HG03439 (cell line): ENCODE data around the gene CAMK2G.
"Not testable (repeated sequence)": the region's sequence is repeated elsewhere in the genome, so short reads cannot be mapped to it uniquely, and the experiment has no call there.

Experiments used
- ATAC-seq: cut with Tn5 transposase; IDR thresholded peaks from one replicate; pipeline ENCODE4 v1.9.1; 2021; ENCODE audit warnings: mild to moderate bottlenecking, moderate library complexity; ENCODE audit not compliant: unreplicated experiment

Gene CAMK2G

GRCh38 chr10:73905256-73906020, 31.1 kb upstream of the CAMK2G start:
- ATAC-seq: no peak

DNA sequence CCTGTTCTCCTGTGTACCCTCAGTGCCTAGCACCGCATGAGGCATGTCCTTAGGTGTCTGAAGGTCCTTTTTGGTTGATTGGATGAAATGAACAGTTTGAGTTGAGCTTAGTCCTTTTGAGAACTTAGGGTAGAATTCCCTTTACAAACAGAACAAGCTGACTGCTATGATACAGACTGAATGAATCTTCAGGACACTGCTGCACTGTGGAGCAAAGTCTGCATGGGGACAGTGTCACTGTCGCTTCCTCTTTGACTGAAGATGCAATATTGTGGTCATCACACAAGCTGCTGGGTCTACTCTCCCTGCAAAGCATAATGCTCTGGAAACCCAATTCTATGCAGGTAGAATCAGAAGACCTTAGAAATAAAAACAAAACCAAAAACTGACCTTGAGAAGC, 28.0 kb upstream of the CAMK2G start:
- ATAC-seq: no peak

DNA sequence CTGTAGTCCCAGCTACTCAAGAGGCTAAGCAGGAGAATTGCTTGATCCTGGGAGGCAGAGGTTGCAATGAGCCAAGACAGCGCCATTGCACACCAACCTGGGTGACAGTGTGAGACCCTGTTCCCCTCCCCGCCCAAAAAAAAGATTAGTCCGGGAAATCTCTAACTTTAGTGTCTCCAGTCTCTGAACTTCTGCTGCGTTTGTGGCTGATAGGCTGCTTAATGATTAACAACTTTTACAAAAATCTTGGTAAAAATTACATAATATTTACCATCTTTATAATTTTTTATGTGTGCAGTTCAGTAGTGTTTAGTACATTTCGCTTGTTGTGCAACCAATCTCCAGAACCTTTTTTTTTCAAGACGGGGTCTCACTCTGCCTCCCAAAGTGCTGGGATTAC, 26.9 kb upstream of the CAMK2G start:
- no peak for ATAC-seq

DNA sequence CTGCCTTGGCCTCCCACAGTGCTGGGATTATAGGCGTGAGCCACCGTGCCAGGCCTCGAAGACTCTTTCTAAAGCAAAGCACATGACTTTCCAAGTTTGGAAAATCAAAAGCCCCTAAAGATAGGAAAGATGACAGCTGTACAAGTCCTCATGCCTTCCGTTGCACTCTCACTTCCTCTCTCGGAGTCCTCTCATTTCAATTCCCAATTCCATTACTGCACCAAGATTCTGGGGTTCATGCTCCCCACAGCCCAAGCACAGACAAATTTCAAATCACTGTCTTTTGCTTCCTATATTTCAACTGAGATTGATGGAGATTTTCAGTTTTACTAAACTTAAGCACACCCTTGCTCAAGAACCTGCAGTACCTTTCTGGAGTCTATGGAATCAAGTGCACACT, 25.7 kb upstream of the CAMK2G start:
- no peak for ATAC-seq

- no peak for ATAC-seq
Observed at GRCh38 chr10:73899423-73899822, 25.1 kb upstream of the CAMK2G start.

GRCh38 chr10:73898730-73899410, 24.5 kb upstream of the CAMK2G start:
- no peak for ATAC-seq

- no peak for ATAC-seq
Observed at GRCh38 chr10:73897693-73898092, 23.3 kb upstream of the CAMK2G start.

DNA sequence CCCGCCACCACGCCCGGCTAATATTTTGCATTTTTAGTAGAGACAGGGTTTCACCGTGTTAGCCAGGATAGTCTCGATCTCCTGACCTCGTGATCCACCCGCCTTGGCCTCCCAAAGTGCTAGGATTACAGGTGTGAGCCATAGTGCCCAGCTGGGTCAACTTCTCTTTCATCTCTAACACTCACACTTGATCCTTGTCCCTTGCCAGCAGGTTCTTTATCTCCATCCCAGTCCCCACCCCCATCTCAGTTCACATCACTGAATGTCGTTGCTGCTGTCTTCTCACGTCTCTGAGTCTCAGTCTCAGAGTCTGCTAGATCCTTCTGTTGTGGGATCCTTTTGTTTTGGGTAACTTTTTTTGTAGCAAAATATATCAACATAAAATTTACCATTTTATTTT, 21.0 kb upstream of the CAMK2G start:
- ATAC-seq: not testable (repeated sequence)

DNA sequence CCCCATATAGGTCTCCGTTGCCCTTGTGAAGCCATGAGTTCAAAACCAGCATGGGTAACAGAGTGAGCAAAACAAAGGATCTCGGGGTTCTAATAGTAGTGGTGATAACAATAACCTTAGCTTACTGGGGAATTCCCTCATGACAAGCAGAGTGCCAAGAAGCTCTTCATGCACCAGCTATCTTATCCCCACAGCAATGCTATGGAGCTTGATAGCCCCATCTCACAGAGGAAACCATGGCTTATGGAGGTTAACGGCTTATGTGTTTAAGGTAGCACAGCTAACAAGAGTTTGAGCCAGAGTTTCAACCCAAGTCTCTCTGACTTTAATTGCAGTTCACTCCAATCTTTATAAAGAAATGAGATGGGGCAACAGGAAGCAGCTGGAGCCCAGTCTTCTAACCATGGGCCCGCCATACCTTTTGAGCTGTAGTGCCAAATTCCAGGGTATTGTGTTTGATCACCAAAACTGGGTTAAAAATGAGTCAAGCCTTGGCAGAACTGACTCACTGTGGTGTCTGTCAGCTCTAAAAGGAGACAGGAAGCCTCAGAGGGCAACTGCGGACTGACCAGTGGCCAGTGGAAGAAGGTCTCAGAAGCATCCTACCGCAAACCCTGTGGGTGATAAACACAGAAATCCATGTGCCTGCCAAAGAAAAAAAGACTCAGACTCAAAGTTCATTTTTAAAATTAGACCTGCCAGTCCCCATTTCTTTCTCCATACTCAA, 20.1 kb upstream of the CAMK2G start:
- no peak for ATAC-seq

DNA sequence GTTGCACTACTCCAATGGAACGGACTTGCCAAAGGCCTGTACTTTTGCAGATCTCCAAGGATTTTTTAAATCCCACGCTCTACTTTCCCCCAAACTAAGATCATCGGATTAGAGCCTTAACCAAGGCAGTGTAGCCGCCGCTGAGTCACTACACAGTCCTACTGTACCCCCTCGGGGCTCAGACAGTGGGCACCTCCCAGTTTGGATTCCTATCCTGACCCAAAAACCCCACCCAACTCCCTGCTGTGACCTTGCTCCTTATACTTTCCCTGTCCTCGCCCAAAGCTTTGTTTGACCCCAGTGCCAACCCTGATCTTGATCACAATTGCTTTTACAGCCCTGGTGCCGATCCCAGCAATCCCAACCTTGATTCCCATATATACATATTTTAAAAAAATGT, 19.1 kb upstream of the CAMK2G start:
- ATAC-seq: no peak

- no peak for ATAC-seq
Observed at GRCh38 chr10:73892310-73893030, 18.1 kb upstream of the CAMK2G start.

GRCh38 chr10:73891540-73891939, 17.2 kb upstream of the CAMK2G start:
- no peak for ATAC-seq

DNA sequence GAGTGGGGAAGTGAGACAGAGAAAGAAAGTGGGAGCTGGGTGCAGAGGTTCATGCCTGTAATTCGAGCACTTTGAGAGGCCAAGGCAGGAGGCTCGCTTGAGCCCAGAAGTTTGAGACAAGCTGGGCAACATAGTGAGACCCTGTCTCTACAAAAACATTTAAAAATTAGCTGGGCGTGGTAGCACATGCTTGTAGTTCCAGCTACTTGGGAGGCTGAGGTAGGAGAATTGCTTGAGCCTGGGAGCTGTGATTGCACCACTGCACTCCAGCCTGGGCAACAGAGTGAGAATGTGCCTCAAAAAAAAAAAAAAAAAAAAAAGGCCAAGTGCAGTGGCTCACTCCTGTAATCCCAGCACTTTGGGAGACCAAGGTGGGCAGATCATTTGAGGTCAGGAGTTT, 16.5 kb upstream of the CAMK2G start:
- not testable (repeated sequence) for ATAC-seq

- no peak for ATAC-seq
Observed at GRCh38 chr10:73890261-73890660, 15.9 kb upstream of the CAMK2G start.

- ATAC-seq: not testable (repeated sequence)
Observed at GRCh38 chr10:73889416-73889815, 15.1 kb upstream of the CAMK2G start.

- no peak for ATAC-seq
Observed at GRCh38 chr10:73889014-73889413, 14.7 kb upstream of the CAMK2G start.

DNA sequence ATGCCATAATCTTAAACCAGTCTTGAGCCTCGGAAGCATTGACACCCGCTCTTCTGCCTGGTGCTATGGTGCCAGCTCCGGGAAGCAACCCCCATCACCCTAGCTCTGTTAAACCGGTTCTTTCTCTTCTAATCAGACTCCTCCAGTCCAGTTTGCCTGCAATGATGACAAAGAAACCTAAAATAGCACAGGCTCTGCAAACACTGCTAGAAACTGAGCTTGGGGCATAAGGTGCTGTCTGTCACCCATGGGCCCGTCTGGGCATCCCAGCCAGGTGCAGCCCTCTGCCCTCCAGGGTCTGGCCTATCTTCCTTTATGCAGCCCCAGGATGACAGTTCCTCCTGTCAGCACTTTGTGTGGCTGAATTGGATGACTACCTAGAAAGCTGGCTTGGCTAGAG, 14.2 kb upstream of the CAMK2G start:
- ATAC-seq: no peak

DNA sequence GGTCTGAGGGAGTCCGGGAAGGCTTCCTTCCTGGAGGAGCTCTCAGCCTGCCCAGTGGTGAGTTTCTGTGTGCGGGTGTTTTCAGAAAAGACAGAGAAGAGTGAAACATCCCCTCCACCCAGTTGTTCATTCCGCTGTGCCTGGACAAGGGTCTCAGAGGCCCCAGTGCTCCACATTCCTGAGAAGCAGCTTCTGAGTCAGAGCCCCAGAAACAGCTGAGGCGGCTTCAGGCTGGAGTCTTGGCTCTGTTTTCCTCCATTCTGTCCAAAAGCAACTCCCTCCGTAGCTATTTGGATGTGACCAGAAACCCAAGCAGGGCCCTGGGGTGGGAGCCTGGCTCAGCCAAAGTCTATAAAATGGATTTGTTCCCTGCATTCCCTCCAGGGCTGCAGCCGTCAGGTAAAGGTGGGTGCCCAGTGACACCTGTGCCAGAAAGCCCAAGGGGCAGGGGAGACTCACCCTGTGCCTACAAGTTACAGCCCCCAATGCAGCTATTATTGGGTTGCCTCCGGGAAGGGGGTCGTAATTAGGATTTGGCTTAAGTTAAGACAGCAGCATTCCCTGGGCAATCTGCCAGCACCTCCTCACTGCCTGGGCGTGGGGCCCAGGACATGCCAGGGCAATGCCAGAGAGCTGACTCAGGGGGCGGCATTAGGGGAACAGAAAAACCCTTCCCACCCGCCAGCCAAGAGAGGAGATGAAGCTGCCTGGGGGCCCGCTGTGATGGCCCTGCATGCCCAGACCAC, 13.1 kb upstream of the CAMK2G start:
- ATAC-seq: no peak

- no peak for ATAC-seq
Observed at GRCh38 chr10:73886661-73887293, 12.4 kb upstream of the CAMK2G start.

DNA sequence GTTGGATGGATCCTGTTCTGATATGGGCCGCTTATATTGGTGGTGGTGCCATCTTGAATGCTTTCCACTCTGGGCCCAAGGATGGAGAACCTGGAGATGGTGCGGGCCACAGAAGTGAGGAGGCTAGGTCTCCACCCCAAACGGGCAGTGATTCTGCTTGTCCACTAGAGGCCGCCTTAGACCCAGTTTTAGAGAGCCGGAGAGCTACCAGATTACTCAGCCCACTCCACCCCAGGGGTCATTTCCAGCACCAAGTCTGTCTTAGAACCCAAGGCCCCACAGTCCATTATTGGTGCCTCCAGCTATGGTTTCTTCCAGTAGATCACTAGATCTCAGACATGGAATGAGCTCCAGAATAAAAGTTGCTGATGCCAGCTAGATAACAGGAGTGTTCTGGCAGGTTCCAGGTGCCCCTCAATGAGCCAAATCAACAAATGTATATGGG, 11.8 kb upstream of the CAMK2G start:
- peak; percentile 74 for ATAC-seq
